GM12878 (cell line): ENCODE data around the gene PURA. TPM values are rescaled to one million over a fixed set of nuclear protein-coding genes. Genes with fewer than 3 reads are reported as not detected.

Experiments
- ATAC-seq: fragments of 200-7000 bp; cut with Tn5 transposase; 3 replicates; pipeline ENCODE4 v1.9.1; 2020; ENCODE audit warnings: mild to moderate bottlenecking, moderate library complexity
- BruUV-seq: library from RNA; stranded (reverse); fragments of 400-500 nt; replicated peaks from 2 replicates; lab custom pipeline; 2021; lab: Mats Ljungman, UMichigan
- CTCF ChIA-PET: fragments of 300-600 bp; sonication (Branson Sonifier 250); formaldehyde crosslinking; extraction: SDS; loops from one replicate; lab custom pipeline; 2021; ENCODE audit warnings: inconsistent platforms; lab: Yijun Ruan, JAX
- POLR2A ChIA-PET: fragments of 350-600 bp; formaldehyde crosslinking; extraction: SDS; loops from one replicate; lab custom pipeline; 2021; ENCODE audit warnings: inconsistent platforms; lab: Charles Lee
- RAD21 ChIA-PET: fragments of 300-600 bp; sonication (Branson Sonifier 250); formaldehyde crosslinking; loops from one replicate; lab custom pipeline; 2023; ENCODE audit warnings: antibody characterized with exemption; ENCODE audit not compliant: unreplicated experiment; lab: Charles Lee
- SMC1A ChIA-PET: fragments of 300-600 bp; sonication (Branson Sonifier 250); formaldehyde crosslinking; loops from one replicate; lab custom pipeline; 2023; ENCODE audit not compliant: unreplicated experiment, uncharacterized antibody; lab: Charles Lee
- DNase-seq: peaks from one replicate; pipeline ENCODE4 v3.0.0-alpha.2; 2011; ENCODE audit warnings: low read depth, low spot score
- FAIRE-seq: peaks from 3 replicates; lab custom pipeline; 2011; peaks lifted over from hg19 to GRCh38; lab: Jason Lieb, UNC
- H2AFZ ChIP-seq: 2 replicates; pipeline ENCODE4 v1.6.0; 2011; ENCODE audit warnings: low read depth, low read length, control low read depth; ENCODE audit not compliant: control insufficient read depth
- H3K27ac ChIP-seq: 2 replicates; pipeline ENCODE4 v1.5.1; 2011; ENCODE audit warnings: control low read depth; ENCODE audit not compliant: control insufficient read depth, insufficient read depth
- H3K27me3 ChIP-seq, 2 experiments: replicated peaks in 1 of 2; 2 replicates each; pipeline versions ENCODE4 v1.6.0 to v1.6.1; 2011; ENCODE audit warnings: low read length in 1 of 2; ENCODE audit not compliant: control insufficient read depth in 2 of 2, insufficient read depth in 2 of 2
- H3K36me3 ChIP-seq, 2 experiments: 2 replicates each; pipeline ENCODE4 v1.5.1; 2011; ENCODE audit warnings: low read length in 1 of 2; ENCODE audit not compliant: control insufficient read depth in 2 of 2, insufficient read depth in 2 of 2
- H3K4me1 ChIP-seq: 2 replicates; pipeline ENCODE4 v1.6.1; 2011; ENCODE audit warnings: mild to moderate bottlenecking, low read length, moderate library complexity, mixed read lengths; ENCODE audit not compliant: control insufficient read depth, insufficient read depth
- H3K4me2 ChIP-seq: 2 replicates; pipeline ENCODE4 v1.6.0; 2011; ENCODE audit warnings: control low read depth; ENCODE audit not compliant: control insufficient read depth, insufficient read depth
- H3K4me3 ChIP-seq: fragments of 200-600 bp; sonication (generic); 2 replicates; pipeline ENCODE4 v1.5.1; 2016
- H3K79me2 ChIP-seq: 2 replicates; pipeline ENCODE4 v1.6.0; 2011; ENCODE audit warnings: low read length; ENCODE audit not compliant: control insufficient read depth, insufficient read depth
- H3K9ac ChIP-seq: 2 replicates; pipeline ENCODE4 v1.8.0; 2011; ENCODE audit warnings: low read length, control low read depth, mixed read lengths; ENCODE audit not compliant: control insufficient read depth, insufficient read depth
- H3K9me3 ChIP-seq: replicated peaks from 3 replicates; pipeline ENCODE4 v1.5.1; 2011; ENCODE audit warnings: mild to moderate bottlenecking, low read length; ENCODE audit not compliant: control insufficient read depth, insufficient read depth
- H4K20me1 ChIP-seq: 2 replicates; pipeline ENCODE4 v1.6.0; 2011; ENCODE audit not compliant: control insufficient read depth, insufficient read depth
- CBX3 ChIP-seq: fragments of 200-600 bp; sonication (generic); IDR thresholded peaks from 2 replicates; pipeline ENCODE4 v1.6.1; 2016; ENCODE audit warnings: low read depth, borderline replicate concordance
- CEBPB ChIP-seq, 2 experiments: fragments of 150-350 bp in 1 of 2; IDR thresholded peaks; 2 replicates each; pipeline ENCODE4 v1.6.1; 2012 to 2014; ENCODE audit warnings: low read depth in 2 of 2, low read length in 2 of 2, borderline replicate concordance in 1 of 2, inconsistent platforms in 1 of 2
- CHD2 ChIP-seq: IDR thresholded peaks from 2 replicates; pipeline ENCODE4 v1.6.1; 2011; ENCODE audit warnings: low read depth, low read length, improper control_type of control experiment, borderline replicate concordance
- CHD4 ChIP-seq: fragments of 200-600 bp; sonication (generic); IDR thresholded peaks from 2 replicates; pipeline ENCODE4 v1.6.1; 2016; ENCODE audit warnings: mild to moderate bottlenecking
- CREB1 ChIP-seq: IDR thresholded peaks from 2 replicates; pipeline ENCODE4 v1.6.1; 2012; ENCODE audit warnings: low read depth, mild to moderate bottlenecking, inconsistent platforms
- KDM1A ChIP-seq: fragments of 200-600 bp; sonication (generic); IDR thresholded peaks from 2 replicates; pipeline ENCODE4 v1.6.1; 2016; ENCODE audit warnings: borderline replicate concordance
- NRF1 ChIP-seq: conservative IDR thresholded peaks from 2 replicates; pipeline ENCODE4 v1.6.1; 2011; ENCODE audit warnings: mild to moderate bottlenecking, low read depth, low read length, improper control_type of control experiment
- PAX8 ChIP-seq: fragments of 450-650 bp; IDR thresholded peaks from 2 replicates; pipeline ENCODE4 v1.6.1; 2017; ENCODE audit warnings: mild to moderate bottlenecking, moderate library complexity
- POLR2A ChIP-seq: IDR thresholded peaks from 2 replicates; pipeline ENCODE4 v1.6.1; 2011; ENCODE audit warnings: low read depth, mild to moderate bottlenecking, low read length
- RAD51 ChIP-seq: fragments of 450-650 bp; IDR thresholded peaks from 2 replicates; pipeline ENCODE4 v1.6.1; 2016; ENCODE audit warnings: moderate library complexity, mild to moderate bottlenecking, inconsistent platforms
- RB1 ChIP-seq: fragments of 450-650 bp; formaldehyde crosslinking; IDR thresholded peaks from 2 replicates; pipeline ENCODE4 v1.6.1; 2017; ENCODE audit warnings: mild to moderate bottlenecking, borderline replicate concordance
- SMARCA5 ChIP-seq: fragments of 450-650 bp; IDR thresholded peaks from 2 replicates; pipeline ENCODE4 v1.6.1; 2017; ENCODE audit warnings: mild to moderate bottlenecking
- SMC3 ChIP-seq: IDR thresholded peaks from 2 replicates; pipeline ENCODE4 v1.6.1; 2011; ENCODE audit warnings: low read length, improper control_type of control experiment, borderline replicate concordance
- TAF1 ChIP-seq: IDR thresholded peaks from 2 replicates; pipeline ENCODE4 v1.6.1; 2011; ENCODE audit warnings: mild to moderate bottlenecking, low read depth, low read length, borderline replicate concordance
- TBL1XR1 ChIP-seq: IDR thresholded peaks from 2 replicates; pipeline ENCODE4 v1.6.1; 2012; ENCODE audit warnings: low read depth, low read length, improper control_type of control experiment
- TCF7 ChIP-seq: IDR thresholded peaks from 2 replicates; pipeline ENCODE4 v1.6.1; 2014; ENCODE audit warnings: antibody characterized with exemption, borderline replicate concordance
- YY1 ChIP-seq: IDR thresholded peaks from 2 replicates; pipeline ENCODE4 v1.6.1; 2011; ENCODE audit warnings: low read depth, mild to moderate bottlenecking, low read length
- WGBS: methylation state at CpG from one replicate; pipeline ENCODE4 v1.1.6; 2016; ENCODE audit warnings: low lambda C conversion rate; ENCODE audit not compliant: insufficient replicate concordance, insufficient coverage; ENCODE audit errors: missing lambda C conversion rate; 5-methylcytosine and 5-hydroxymethylcytosine counted together
- in situ Hi-C: fragments of 300-500 bp; cut with MboI; formaldehyde crosslinking; loops from 9 replicates; pipeline ENCODE4 v1.14.3; 2018; ENCODE audit warnings: mixed read lengths
- intact Hi-C: fragments of 100-400 bp; cut with micrococcal nuclease; formaldehyde crosslinking; loops from one replicate; pipeline ENCODE4 v1.14.2; 2022; ENCODE audit not compliant: unreplicated experiment
- polyA plus RNA-seq, 11 experiments: library from polyadenylated mRNA; depleted of rRNA in 4 of 11; unstranded in 6 of 11; stranded (reverse) in 5 of 11; fragments of >200 nt; fragmentation: Nextera tagmentation in 4 of 11; fragmentation: Illumina TruSeq in 1 of 11; extraction: Ambion mirVana in 4 of 11; extraction: Trizol in 1 of 11; gene quantifications; 1 replicate in 1 of 11; 2 replicates in 10 of 11; pipeline versions ENCODE4 v1.2.1 to v1.2.3, GENCODE V29; 2011 to 2016; ENCODE audit warnings: inconsistent platforms in 2 of 11, missing spikeins in 2 of 11, low read depth in 1 of 11
- total RNA-seq, 4 experiments: library from RNA; depleted of rRNA in 3 of 4; stranded (reverse); fragments of >200 nt in 3 of 4; fragmentation: Illumina TruSeq in 1 of 4; extraction: Trizol in 1 of 4; gene quantifications; 2 replicates each; pipeline versions ENCODE4 v1.2.1 to v1.2.3, GENCODE V29; 2013 to 2021
- TF ChIP-seq, protein P1 (sequence below): IDR thresholded peaks from 2 replicates; pipeline ENCODE4 v1.6.1; 2011; ENCODE audit warnings: mild to moderate bottlenecking, low read depth, low read length, moderate library complexity; ENCODE audit not compliant: insufficient replicate concordance
- TF ChIP-seq, protein P2 (sequence below): fragments of 450-650 bp; IDR thresholded peaks from 2 replicates; pipeline ENCODE4 v1.6.1; 2017; ENCODE audit warnings: mild to moderate bottlenecking

Gene PURA
- total and polyA plus RNA-seq, 10 of the 15 experiments (the other 5 are each of a cell fraction or from before 2014, with no cell fraction given) = 3.3 to 11.8 (median 5.8) TPM

DNA sequence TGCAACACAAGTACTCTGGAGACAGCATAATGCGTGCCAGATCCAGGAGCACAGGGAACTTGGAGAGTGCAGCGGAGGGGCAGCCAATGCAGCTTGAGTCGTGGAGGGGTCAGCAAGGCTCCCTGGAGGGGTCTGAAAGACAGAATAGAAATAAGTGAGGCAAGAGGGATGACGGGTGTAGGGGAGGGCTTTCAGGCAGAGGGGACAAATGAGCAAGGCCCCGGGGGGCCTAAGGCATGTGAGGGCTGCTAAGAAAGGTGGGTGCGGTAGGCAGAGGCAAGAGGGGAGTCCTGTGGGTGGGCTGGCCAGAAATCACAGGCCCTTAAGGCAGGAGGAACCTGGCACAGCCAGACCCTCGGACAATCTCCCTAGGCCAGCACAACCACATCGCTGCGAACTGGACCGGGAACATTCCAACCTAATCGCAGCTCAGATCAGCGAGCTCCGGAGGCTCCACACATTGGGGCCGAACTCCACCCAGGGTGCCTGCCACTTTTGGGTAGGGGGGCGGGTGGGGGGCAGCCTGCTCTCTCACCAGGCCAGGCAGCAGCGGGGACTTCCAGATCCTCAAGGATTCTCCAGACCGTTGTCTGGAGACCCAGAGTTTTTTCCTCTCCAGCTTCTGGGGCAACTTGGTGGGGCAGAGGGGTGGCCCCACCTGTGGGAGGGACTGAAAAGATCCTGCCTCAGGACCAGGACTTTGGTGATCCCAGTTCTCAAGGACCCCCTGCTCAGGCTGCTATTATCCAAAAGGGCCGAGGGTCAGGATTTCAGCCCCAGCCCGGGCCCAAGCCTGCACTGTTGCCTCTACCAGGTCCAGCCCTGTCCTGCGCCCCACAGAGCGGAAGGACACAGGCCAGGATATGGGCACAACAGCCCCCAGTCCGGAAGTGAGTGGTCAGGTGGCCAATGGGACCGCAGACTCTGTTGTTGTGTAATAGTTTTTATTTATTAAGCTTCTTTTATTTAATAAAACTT lies 38.4 kb downstream of the PURA start:
- Histone ChIP-seq H3K36me3 (no peaks in the 10 kb centered on the region), H3K4me1 (peaks cover 4% of the 10 kb centered on the region), H3K4me3 (no peak overlapping the region), H3K27me3 (no peaks in the 10 kb centered on the region), H2AFZ (no peak overlapping the region), H3K27ac (no peak overlapping the region), H4K20me1 (no peaks in the 10 kb centered on the region), H3K4me2 (no peak overlapping the region), H3K9me3 (no peaks in the 10 kb centered on the region), H3K9ac (no peak overlapping the region), H3K79me2 (no peaks in the 10 kb centered on the region)
- ChIA-PET SMC1A (interaction anchor here (1.3 to 5.8 kb wide), 3 partner anchors 10 to 183 kb away, joined by 3 to 58 read pairs (median 5); no protein-coding TSS in a partner anchor), CTCF (interaction anchor here (0.9 to 19.8 kb wide), 5 partner anchors 7 to 183 kb away, joined by 3 to 353 read pairs (median 6); no protein-coding TSS in a partner anchor), RAD21 (interaction anchor here (1.4 to 8.0 kb wide), 2 partner anchors 9 to 79 kb away, joined by 4 to 60 read pairs; no protein-coding TSS in a partner anchor), POLR2A (interaction anchor here (0.9 kb wide), 1 partner anchor 8 kb away, joined by 3 read pairs; no protein-coding TSS in a partner anchor)
- BruUV-seq = no TSS peak
- in situ Hi-C loops (loop anchor here (5.0 kb wide), 1 partner anchor 70 kb away; no protein-coding TSS in a partner anchor), intact Hi-C loops (no loop called here)
- DNase-seq = no peak
- FAIRE-seq = no peak
- WGBS = 52% methylated on average over 21 of the region's 23 CpGs
- ATAC-seq = no peak
- TF ChIP-seq NRF1 (no peak), POLR2A (no peak), PAX8 (no peak), YY1 (no peak), TBL1XR1 (no peak), CBX3 (no peak), CHD4 (no peak), CHD2 (no peak), SMARCA5 (no peak), RB1 (no peak), CREB1 (no peak), TCF7 (no peak), CEBPB (IDR thresholded peaks at IDR 0.05; ENCODE audit: borderline replicate concordance in 1 of 2, low read depth in 2 of 2, low read length in 2 of 2) (no peak), TAF1 (no peak), SMC3 (no peak), RAD51 (no peak), KDM1A (no peak)
- TF ChIP-seq, protein P1, sequence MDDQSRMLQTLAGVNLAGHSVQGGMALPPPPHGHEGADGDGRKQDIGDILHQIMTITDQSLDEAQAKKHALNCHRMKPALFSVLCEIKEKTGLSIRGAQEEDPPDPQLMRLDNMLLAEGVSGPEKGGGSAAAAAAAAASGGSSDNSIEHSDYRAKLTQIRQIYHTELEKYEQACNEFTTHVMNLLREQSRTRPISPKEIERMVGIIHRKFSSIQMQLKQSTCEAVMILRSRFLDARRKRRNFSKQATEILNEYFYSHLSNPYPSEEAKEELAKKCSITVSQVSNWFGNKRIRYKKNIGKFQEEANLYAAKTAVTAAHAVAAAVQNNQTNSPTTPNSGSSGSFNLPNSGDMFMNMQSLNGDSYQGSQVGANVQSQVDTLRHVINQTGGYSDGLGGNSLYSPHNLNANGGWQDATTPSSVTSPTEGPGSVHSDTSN = no peak
- TF ChIP-seq, protein P2, sequence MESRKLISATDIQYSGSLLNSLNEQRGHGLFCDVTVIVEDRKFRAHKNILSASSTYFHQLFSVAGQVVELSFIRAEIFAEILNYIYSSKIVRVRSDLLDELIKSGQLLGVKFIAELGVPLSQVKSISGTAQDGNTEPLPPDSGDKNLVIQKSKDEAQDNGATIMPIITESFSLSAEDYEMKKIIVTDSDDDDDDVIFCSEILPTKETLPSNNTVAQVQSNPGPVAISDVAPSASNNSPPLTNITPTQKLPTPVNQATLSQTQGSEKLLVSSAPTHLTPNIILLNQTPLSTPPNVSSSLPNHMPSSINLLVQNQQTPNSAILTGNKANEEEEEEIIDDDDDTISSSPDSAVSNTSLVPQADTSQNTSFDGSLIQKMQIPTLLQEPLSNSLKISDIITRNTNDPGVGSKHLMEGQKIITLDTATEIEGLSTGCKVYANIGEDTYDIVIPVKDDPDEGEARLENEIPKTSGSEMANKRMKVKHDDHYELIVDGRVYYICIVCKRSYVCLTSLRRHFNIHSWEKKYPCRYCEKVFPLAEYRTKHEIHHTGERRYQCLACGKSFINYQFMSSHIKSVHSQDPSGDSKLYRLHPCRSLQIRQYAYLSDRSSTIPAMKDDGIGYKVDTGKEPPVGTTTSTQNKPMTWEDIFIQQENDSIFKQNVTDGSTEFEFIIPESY = no peak
